ENCODE data around the gene CCDC87. TPM values are rescaled to one million over a fixed set of nuclear protein-coding genes. Genes with fewer than 3 reads are reported as not detected.
A peak's percentile ranks its signal among the peaks of the same experiment; 100 is the strongest.

Gene CCDC87
- total RNA-seq, 1 donor from 2014 or later, result 0.31 TPM

- Mint-ChIP-seq H3K4me1 (peaks cover 67% of the 10 kb centered on the region), H3K9me3 (no peaks in the 10 kb centered on the region), H3K27ac (peak within 1 kb of the TSS; percentile 98), H3K27me3 (no peaks in the 10 kb centered on the region), H3K36me3 (ENCODE audit: low read depth) (peaks cover 63% of the 10 kb centered on the region), H3K4me3 (peak within 1 kb of the TSS; percentile 99)
- peak; percentile 78 for DNase-seq
- TF ChIP-seq CTCF (IDR thresholded peaks at IDR 0.05), result no peak
- ATAC-seq (ENCODE audit: low read depth), result peak; percentile 95
- intact Hi-C loops (cut with micrococcal nuclease), result loop anchor here (1.0 to 2.0 kb wide), 7 partner anchors 20 to 92 kb away; partner anchors contain the start of genes ACTN3, CCDC87, CCS and RBM14
- ChIA-PET CTCF (interaction anchor here (0.6 to 4.3 kb wide), 15 partner anchors 17 to 200 kb away, joined by 3 to 29 read pairs (median 4); partner anchors contain the start of genes CCDC87, CCS, DPP3 and MRPL11), POLR2A (interaction anchor here (0.6 to 11.1 kb wide), 32 partner anchors 8 to 748 kb away, joined by 3 to 272 read pairs (median 6); partner anchors contain the start of genes ACTN3, CCDC85B, CCDC87 and CCS)
Observed at GRCh38 chr11:66638177-66639065, 45.6 kb upstream of the CCDC87 start, which contains the start of gene RBM4. Gene RBM4, plus strand, starts transcription at chr11:66638703. Its CDS starts 1,009 bp downstream, at chr11:66639712.

- ChIA-PET CTCF (interaction anchor here (0.6 to 4.3 kb wide), 12 partner anchors 16 to 199 kb away, joined by 3 to 29 read pairs (median 4); partner anchors contain the start of genes CCDC87, MRPL11, RBM14 and RBM4B), POLR2A (interaction anchor here (0.7 to 11.1 kb wide), 27 partner anchors 9 to 747 kb away, joined by 3 to 272 read pairs (median 7); partner anchors contain the start of genes ACTN3, CCDC85B, CCDC87 and CCS)
- Mint-ChIP-seq H3K9me3 (no peaks in the 10 kb centered on the region), H3K27me3 (no peaks in the 10 kb centered on the region), H3K4me1 (peaks cover 62% of the 10 kb centered on the region), H3K4me3 (peak overlapping the region; percentile 99), H3K36me3 (ENCODE audit: low read depth) (peaks cover 60% of the 10 kb centered on the region), H3K27ac (peak overlapping the region; percentile 98)
- ATAC-seq (ENCODE audit: low read depth), result no peak
- intact Hi-C loops (cut with micrococcal nuclease), result loop anchor here (1.0 to 2.0 kb wide), 7 partner anchors 21 to 91 kb away; partner anchors contain the start of genes ACTN3, CCDC87, CCS and RBM14
- DNase-seq, result no peak
- TF ChIP-seq CTCF (IDR thresholded peaks at IDR 0.05), result no peak
Observed at GRCh38 chr11:66637557-66638176, 44.8 kb upstream of the CCDC87 start.

- Mint-ChIP-seq H3K9me3 (no peaks in the 10 kb centered on the region), H3K4me3 (peak overlapping the region; percentile 4), H3K4me1 (peaks cover 59% of the 10 kb centered on the region), H3K27me3 (no peaks in the 10 kb centered on the region), H3K27ac (peak overlapping the region; percentile 41), H3K36me3 (ENCODE audit: low read depth) (peaks cover 54% of the 10 kb centered on the region)
- POLR2A ChIA-PET, result interaction anchor here (0.7 to 11.1 kb wide), 4 partner anchors 14 to 206 kb away, joined by 3 to 272 read pairs (median 12); partner anchors contain the start of genes RBM14 and RCE1
- DNase-seq, result no peak
- intact Hi-C loops (cut with micrococcal nuclease), result no loop called here
- no peak for TF ChIP-seq CTCF (IDR thresholded peaks at IDR 0.05)
- ATAC-seq (ENCODE audit: low read depth), result no peak
- CTCF ChIA-PET, result interaction anchor here (1.3 kb wide), 1 partner anchor 42 kb away, joined by 3 read pairs; no protein-coding TSS in a partner anchor
Observed at GRCh38 chr11:66636411-66636810, 43.5 kb upstream of the CCDC87 start.

GRCh38 chr11:66632952-66633351 is 40.1 kb upstream of the CCDC87 start:
- intact Hi-C loops (cut with micrococcal nuclease), result no loop called here
- CTCF ChIA-PET, result no interaction called here
- no peaks in the 10 kb centered on the region for H3K9me3 Mint-ChIP-seq
- DNase-seq, result no peak
- peaks cover 45% of the 10 kb centered on the region for H3K4me1 Mint-ChIP-seq
- no peak overlapping the region for H3K27ac Mint-ChIP-seq
- peaks cover 44% of the 10 kb centered on the region for H3K36me3 Mint-ChIP-seq (ENCODE audit: low read depth)
- ATAC-seq (ENCODE audit: low read depth), result no peak
- POLR2A ChIA-PET, result interaction anchor here (0.9 kb wide), 1 partner anchor 22 kb away, joined by 5 read pairs; no protein-coding TSS in a partner anchor
- no peaks in the 10 kb centered on the region for H3K27me3 Mint-ChIP-seq
- H3K4me3 Mint-ChIP-seq, result no peak overlapping the region
- TF ChIP-seq CTCF (IDR thresholded peaks at IDR 0.05), result no peak
